Amniotic stem cell (primary cell): ENCODE results near the gene LRRN4.

Experiments
- DNase-seq: peaks from one replicate; lab custom pipeline; 2025; lab: John Stamatoyannopoulos, UW

Gene LRRN4

DNA sequence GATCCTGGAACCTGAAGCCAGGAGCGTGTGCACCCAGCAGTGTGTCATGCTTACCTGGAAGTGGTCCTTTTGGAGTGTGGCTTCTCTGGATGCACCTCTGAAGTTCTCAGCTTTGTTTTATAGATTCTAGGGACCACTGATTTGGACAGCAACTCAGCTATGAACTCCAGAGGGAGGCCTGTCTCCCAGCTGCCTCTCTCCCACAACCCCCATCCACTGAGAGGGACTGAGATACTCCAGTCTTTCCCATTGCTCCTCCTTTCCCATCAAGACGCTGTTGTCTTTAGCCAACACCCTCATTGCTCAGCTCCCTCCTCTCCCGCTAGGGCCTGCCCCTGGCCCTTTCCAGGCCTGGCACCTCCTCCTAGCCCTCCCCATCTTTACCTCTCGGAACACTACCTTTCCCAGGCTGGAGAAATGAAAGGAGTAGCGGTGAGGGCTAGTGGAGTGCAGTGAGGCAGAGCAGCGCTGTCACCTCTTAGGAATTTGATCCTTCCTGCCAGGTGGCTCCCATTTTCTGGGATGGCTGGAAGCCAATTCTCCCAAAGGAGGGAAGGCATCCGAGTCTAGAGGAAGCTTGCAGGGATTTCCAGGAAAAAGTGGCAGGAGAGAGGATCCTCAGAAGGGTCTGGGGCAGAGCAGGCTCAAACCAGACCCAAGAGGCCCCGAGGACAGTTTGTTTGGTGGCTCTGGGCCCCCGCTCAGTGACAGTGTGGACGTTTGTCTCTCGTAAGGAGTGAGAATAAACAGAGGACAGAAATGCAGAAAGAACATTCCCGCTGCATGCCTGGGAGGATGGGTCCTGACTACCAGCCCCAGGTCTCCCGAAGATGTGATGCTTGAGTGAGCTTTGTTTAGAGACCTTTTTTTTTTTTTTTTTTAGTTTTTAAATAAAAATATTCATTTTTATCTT lies at the start of gene LRRN4:
Gene LRRN4, minus strand, starts transcription at position 285 of the 913 bp plus-strand sequence. CDS start 1,261 bp downstream, outside the sequence.
- DNase-seq: no peak

DNA sequence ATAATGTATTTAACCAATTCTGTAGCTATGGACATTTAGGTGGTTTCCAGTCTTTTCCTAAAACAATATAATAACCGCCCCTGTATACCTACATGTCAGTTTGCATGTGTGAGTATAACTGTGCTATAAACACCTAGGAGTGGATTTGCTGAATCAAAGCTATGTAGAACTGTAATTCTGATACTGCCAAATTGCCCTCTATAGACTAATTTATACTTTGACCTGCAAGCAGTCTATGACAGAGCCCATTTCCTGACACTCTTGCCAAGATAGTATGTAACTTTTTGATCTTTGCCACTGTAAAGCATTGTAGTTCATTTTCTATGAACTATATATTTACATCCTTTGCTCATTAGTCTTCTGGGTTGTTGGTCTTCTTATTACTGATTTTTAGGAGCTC lies 49.4 kb upstream of the LRRN4 start:
- no peak for DNase-seq

DNA sequence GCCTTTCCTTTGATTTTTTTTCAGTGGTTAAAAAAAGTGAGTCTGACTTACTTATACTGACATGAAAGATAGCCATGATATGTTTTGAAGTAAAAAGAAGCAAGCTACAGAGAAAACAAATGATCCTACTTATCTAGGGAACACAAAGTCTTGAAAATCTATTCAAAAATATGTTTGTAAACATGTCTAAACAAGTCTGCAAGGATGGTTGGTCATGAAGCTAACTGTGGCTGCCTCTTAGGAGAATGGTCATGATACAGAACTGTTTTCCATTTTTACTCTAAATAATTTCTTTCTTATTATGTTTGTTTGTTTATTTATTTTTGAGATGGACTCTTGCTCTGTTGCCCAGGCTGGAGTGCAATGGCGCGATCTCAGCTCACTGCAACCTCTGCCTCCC lies 47.5 kb upstream of the LRRN4 start:
- no peak for DNase-seq

DNA sequence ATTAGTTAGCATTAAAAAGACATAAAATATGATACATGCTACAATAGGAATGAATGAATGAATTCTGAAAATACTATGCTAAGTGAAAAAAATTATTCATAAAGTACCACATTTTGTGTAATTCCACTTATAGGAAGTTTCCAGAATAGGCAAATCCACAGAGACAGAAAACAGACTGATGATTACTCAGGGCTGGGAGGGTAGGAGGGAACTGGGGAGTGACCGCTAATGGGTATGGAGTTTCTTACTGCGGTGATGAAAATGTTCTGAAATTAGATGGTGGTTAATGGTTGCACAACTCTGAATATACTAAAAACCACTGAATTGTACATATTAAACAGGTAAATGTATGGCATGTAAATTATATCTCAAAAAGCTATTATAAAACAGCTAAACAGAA lies 46.4 kb upstream of the LRRN4 start:
- DNase-seq: no peak

DNA sequence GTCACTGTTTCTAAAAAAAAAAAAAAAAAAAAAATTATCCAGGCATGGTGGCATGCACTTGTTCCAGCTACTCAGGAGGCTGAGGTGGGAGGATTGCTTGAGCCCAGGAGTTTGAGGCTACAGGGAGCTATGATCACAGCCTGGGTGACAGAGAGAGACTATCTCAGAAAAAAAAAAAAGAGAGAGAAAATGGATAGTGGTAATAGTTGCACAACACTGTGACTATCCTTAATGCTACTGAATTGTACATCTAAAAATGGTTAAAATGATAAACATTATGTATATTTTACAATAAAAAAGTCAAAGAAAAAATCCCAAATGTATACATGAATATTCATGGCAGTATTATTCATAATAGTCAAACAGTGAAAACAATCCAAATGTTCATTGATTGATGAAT lies 46.0 kb upstream of the LRRN4 start:
- DNase-seq: no peak

DNA sequence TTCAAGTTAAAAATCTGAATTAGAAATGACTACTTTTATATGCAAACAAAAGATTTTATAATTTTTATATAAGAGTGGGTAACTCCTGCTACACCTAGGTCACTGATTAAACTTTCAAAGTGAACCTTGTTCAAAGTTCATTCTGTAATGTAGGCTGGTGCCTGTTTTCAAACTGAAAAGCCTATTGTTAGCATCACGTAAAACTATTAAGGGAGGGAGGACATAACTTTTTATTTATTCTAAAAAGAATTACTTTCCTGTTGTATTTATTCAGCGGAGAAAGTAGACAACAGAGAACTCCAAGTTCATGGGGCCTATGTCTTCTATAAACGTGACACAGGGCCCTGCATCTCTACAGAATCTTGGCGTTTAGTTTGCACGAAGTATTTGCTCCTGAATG lies 41.5 kb upstream of the LRRN4 start:
- DNase-seq: no peak

DNA sequence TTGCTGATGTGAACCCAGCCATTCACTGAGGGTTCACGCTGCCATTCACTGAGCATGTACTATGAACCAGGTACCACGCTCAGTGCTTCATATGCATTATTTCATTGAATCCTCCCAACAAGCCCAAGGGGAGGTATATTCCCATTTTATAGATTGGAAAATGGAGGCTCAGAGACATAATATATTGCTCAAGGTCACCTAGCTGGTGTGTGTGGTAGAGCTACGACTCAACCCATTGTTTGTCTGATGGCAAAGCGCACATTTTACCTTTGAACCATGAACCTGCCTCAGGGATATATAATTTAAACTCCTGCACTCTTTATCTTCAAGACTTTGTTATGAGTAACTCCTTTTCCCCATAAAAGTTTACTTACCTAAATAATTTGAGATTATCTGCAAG lies 40.7 kb upstream of the LRRN4 start:
- no peak for DNase-seq

DNA sequence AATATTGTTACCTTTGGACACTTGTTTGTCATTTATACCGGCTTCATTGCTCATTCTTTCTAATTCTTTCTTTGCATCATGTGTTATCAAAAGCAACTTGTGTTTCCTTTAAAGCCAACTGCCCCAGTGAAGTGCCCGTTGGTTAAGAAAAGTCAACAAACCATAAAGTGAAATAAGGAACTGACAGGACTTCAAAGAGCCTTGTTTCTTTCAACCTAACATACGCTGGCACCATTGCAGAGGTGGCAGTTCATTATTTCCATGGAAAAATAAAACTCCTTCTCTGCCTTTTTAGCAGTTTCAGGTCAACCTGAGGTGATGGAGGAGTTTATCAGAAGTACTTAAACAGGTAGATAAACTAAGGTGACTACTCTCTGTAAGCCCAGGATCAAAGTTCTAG lies 40.2 kb upstream of the LRRN4 start:
- DNase-seq: no peak

DNA sequence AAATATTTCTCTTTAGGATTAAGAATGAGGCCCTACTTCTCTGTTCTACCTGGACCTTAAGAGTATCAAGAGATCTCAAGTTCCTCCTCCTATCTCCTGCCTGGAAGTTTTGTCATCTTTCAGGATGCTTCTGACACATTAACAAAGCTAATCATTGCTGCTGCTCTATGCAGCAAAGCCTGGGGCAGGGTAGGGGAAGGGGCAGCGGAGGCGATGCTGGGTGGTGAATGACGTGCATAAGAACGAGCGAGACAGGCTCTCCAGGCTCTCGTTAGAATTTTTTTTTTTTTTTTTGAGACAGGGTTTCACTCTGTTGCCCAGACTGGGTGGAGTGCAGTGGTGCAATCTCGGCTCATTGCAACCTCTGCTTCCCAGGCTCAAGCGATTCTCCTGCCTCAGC lies 37.8 kb upstream of the LRRN4 start:
- no peak for DNase-seq

DNA sequence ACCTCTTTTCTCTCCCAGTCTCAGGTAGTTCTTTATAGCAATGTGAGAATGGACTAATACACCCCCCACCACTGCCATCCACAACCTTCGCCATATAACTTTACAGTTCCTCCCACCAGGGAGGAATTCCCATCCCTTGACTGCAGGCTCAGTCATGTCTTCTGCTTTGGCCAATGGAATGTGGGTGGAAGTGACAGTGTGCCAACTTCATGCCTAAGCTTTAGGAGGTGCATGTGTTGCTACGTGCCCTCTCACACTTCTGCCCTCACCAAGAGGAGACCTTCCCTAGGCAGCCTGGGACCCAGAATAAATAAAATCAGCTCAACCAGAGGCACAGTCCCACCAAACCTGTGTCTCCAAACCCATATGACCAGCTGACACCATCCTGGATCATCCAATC lies 33.0 kb upstream of the LRRN4 start:
- no peak for DNase-seq

DNA sequence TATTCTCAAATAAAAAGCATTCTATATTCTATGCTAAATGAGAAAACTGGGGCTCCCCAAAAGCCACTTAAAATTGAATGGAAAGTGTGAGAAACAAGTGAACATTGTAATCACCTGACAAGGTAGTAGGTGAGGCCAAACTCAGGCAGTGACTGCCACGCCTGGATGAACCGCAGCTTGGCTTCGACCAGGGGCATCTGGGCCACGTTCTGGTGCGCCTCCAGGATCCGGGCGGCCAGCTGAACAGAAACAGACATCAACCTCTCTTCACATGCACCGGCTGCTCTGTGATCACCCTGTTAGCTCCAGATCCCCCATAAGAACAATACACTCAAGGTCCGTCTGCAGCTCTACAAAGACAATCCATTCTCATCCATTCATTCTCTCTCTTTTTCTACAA lies 30.1 kb upstream of the LRRN4 start:
- no peak for DNase-seq

DNA sequence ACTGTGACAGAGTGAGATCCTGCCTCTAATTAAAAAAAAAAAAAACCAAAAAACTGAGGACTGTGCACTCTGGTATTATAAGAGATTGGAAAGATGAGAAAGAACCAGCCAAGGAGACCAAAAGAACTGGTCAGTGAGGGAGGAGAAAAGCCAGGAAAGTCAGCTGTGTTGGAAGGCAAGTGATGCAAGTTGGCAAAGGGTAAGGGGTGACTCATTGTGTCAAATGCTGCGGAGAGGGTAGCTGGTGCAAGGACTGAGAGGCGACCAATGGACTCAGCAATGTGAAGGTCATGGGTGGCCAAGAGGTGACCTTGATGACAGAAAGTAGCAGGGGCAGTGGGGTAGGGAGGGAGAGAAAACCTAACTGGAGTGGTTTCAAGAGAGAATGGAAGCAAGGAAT lies 27.4 kb upstream of the LRRN4 start:
- DNase-seq: no peak

DNA sequence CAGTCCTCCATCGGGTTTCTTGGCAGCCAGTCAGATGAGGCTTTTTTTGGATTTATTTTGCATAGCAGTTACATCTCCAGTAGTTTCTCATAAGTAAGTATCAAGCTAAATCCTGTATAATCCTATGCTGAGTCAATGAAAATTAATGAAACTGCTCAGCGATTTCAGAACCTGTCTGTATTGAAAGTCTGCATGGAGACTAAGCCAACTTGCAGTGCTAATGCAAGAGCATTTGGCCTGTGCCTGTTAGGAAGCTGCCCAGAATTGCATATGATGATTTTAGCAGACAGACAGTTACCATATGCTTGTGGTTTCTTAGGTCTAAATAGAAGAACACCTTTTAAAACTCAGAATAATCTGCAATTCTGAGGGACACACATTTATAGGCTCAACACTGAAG lies 25.2 kb upstream of the LRRN4 start:
- no peak for DNase-seq

DNA sequence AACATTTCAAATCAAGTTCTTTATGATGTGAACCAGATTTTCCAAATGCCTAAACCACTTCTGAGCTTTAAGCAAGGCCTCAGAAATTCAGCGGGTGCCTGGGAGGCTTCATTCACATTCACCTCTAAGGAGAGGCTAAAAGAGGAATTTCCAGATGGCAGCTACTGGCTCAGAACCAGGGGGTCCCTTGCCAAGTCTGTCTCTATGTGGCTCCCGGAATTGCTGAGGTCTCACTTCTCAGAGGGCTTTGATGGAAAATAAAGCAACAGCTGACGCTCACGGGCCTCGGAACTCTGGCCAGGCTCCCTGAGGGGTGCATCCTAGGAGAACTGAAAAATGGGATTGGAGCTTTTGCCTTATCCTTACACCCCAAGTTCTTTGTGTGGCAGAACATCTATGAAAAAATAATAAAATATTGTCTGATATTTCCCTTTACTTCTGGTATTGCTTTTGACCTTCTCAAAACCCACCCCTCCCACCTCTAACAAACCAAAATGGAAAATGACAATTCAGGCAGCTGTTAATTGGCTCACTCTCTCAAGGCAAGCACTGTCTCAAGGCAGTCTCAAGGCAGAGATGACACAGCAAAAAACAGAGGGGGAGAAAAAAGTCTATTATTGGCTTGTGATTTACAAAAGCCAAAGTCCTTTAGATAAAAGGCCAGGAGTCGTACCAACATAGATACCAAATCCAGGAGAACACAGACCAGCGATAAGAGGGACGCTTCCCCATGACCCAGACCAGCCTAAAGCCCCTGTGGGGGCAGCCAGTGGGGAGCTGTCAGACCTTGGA lies 21.8 kb upstream of the LRRN4 start:
- no peak for DNase-seq

DNA sequence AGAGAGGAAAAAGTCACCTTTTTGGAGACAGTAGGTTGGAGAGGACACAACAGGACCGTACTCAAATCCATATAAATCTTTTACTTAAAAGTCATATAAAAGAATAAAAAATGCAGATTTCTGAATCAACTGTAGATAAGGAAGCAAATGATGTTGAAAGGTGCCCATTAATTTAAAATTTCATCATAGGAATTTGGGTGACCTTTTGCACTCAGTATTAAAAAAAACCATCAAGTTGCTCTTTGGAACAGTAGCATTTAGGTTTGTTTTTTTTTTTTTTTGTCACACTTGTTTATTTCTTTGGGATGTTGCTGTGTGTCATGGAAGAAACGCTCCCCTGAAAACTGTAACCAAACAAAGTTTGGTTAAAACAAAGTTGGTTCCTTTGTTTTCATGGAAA lies 20.9 kb upstream of the LRRN4 start:
- DNase-seq: no peak

DNA sequence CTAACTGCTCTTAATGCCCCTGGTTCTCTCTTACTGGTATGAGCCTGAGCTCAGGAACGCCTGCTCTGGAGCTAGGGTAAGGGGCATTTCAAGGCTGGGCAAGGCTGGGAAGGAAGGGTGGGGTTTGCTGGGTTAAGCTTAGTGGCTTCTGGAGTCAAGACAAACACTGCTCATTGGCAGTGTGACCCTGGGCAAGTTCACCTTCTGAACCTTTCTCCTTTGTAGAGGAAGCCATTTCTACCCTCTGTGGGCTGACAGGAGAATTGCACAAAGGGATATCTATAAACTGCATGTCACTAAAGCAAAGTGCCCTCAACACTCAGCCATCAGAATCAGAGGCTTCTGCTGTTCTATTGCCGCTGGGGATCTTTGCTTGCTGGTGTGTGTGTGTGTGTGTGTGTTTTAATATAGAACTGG lies 20.3 kb upstream of the LRRN4 start:
- DNase-seq: no peak

DNA sequence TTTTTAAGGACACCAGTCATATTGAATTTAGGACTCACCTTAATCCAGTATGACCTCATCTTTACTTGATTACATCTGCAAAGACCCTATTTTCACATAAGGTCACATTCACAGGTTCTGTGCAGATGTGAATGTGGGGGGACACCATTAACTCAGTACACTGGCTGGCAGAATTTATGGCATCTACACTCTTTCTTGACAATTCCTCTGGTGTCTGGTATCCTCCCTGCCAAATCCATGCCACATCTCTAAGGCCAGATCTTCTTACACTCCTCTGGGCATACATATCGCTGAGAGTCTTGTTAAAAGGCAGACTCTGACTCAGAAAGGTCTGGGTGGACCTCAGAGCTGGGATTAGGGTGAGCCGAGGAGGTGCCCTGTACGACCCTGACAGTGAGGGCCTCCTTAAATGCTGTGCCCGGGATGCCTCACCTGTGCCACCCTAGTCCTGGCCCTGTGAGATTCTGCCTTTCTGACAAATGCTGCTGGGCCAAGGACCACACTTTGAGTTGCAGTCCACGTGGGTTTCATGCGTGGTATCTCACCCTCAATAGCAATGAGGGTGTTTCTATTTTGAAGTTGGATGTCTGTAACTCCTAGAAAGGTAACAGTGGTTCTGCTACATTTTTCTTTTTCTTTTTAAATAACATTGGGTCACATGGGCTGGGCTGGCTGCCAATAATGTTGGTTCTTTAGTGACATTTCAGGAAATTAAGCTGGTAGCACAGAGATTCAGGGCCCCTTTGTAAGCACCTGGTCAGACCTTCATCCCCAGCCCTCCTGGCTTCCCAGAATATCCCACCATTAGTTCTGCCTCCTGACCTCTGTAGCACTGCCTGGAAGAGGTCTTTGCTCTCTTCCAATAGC lies 17.2 kb upstream of the LRRN4 start:
- DNase-seq: no peak

DNA sequence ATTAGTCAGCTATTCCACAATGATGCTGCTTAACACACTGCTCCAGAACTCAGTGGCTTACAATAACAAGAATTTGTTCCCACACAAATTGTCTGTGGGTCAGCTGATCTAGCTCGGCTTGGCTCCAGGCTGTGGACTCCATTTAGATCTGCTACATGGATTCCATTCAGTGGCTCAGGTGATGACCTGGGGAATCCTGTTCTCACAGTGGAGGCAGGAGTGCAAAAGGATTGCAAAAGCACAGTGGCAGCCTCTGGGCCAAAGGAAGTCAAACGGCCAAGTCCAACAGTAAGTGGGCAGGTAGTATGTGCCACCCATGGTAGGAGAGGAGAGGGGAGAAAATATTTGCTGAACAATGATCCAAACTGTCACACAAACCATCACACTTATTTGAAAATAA lies 15.8 kb upstream of the LRRN4 start:
- DNase-seq: no peak

DNA sequence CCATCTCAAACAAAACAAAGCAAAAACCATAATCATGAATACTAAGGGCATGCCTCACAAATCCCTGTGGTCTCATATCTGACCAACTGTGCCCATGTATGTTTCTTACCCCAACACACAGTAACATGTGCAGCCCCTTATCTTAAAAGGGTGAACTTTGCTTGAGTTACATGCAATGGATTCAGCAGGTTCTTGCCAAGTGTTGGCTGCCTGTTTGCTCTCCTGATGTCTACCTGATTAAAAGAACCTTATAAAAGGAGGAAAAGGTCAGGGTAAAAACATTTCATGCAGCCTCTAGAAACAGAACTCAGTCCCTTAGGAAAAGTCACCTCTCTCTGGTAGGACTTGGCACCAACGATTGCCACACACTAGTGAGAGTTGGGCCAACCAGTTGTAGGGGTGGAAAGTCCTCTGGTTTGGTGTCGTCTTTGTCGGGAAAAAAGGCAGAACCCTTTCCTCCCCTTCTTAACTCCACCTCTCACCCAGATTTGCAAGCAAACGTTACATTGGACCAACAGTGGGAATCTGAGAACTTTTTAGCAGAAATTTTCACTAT lies 14.0 kb upstream of the LRRN4 start:
- DNase-seq: no peak

DNA sequence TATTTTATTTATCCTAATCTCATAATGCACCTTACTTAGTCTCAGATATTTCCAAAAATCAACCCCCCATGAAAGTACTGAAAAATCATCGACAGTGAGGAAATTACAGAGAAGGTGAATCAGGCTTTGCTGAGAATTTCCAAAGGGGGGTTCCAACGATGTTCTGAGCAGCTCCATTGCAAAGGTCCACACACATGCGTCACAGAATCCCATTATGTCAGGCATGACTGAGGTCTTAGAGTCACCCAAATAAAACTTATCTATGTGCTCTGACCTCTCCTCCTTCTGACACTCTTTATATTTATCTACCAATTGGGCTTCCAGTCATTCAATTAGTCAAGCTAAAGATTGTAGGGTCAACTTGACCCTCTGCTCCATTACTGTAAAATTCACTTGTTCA lies 12.7 kb upstream of the LRRN4 start:
- DNase-seq: no peak

DNA sequence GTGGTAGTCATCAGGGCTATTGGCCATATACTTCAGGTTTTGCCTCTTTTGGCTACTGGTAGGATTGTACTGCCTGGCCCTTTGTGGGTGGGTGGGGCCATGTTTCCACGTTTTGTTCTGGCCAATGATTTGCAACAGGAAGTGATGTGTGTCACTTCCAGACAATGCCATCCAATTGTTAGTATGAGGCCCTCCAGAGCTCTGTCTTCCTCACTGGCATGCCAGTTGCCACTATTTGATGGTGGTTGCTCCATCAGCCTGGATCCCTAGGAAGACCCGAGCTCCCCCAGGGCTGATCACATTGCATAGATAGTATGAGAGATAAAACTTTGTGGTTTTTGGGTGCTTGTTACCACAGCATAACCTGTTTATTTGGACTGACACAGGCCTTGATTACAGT lies 7.7 kb upstream of the LRRN4 start:
- DNase-seq: no peak

DNA sequence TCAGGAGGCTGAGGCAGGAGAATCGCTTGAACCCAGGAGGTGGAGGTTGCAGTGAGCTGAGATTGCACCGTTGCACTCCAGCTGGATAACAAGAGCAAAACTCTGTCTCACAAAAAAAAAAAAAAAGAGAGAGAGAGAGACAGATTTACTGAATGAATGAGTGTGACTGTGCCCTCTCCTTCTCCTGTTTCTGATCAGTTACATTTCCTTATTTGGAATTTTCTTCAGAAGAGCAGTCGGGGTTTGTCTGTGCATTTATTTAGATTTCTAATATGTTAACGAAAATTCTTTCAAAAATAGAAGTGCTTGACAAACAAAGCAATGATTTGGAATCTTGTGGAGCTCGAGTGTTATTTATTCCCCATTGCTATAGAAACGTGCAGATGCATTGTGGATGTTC lies 6.4 kb upstream of the LRRN4 start:
- no peak for DNase-seq
